GM19438 (cell line): ENCODE data around the gene UBE2L3.
"Not testable (repeated sequence)": the region's sequence is repeated elsewhere in the genome, so short reads cannot be mapped to it uniquely, and the experiment has no call there.

Source experiments
- ATAC-seq: cut with Tn5 transposase; IDR thresholded peaks from one replicate; pipeline ENCODE4 v1.9.1; 2021; ENCODE audit warnings: low read depth; ENCODE audit not compliant: unreplicated experiment

Gene UBE2L3

DNA sequence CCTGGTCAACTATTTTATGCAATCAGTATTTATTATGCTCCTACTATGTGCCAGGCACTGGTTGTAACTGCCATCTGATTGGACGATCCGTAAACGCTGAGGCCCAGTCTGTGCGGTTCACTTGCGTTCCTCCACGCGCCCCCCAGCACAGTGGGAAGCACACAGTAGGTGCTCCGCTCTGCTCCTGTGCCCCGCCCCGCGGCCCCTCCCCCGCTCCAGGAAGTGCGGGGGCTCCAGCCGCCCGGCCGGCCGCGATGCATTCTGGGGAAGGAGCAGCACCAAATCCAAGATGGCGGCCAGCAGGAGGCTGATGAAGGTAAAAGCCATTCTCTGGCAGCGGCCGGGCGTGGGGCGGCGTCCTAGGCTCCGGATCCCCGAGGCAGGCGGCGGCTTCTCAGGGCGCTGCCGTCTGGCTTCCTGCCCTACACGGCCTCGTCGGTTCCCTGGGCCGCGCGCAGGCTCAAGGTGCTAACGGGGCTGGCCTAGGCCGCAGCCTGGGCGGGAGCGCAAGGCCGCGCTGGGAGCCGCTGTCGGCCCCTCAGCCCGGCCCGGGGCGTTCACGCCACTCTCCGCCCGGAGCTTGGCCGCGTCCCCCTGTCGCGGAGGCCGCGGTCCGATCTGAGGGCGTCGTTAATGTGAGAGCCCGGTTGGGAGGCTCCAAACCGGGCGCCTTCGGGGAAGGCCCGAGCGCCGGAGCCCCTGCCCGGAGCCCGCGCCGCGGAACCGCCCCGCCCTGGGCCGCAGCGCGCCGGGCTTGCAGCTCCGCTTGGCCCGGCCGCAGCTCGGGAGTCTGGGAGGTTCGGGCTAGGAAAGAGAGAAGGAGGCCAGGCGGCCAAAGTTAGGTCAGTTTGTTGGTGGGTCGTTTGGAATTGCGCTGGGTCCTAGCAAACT is at the start of gene UBE2L3:
UBE2L3 (plus strand) TSS at position 259 of the 891 bp plus-strand sequence; CDS start at position 290, 31 bp downstream.
- peak; percentile 51 for ATAC-seq

DNA sequence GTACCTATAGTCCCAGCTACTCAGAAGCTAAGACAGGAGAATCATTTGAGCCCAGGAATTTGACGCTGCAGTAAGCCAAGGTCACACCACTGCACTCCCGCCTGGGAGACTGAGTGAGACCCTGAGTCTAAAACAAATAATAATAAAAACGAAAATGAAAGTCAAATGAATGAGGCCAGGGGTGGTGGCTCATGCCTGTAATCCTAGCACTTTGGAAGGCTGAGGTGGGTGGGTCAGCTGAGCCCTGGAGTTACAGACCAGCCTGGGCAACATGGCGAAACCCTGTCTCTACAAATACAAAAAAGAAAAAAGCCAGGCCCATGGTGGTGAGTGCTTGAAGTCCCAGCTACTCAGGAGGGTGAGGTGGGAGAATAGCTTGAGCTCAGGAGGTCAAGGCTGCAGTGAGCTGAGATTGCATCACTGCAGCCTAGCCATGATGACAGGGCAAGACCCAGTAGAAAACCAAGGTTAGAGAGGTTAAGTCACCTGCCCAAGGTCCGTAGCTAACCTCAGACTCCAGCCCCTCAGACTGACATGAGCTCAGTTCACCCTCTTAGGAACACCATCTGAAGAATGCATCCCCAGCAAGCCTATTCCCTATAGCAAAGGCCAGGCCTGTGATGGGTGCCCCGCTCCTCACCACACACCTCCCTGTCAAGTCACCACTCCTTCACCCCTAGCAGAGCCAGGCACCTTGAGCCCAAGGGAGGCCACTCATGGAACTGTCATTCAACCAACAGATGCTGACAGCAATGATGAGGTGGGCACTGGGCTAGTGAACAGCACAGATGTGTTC is 40.6 kb upstream of the UBE2L3 start:
- not testable (repeated sequence) for ATAC-seq

DNA sequence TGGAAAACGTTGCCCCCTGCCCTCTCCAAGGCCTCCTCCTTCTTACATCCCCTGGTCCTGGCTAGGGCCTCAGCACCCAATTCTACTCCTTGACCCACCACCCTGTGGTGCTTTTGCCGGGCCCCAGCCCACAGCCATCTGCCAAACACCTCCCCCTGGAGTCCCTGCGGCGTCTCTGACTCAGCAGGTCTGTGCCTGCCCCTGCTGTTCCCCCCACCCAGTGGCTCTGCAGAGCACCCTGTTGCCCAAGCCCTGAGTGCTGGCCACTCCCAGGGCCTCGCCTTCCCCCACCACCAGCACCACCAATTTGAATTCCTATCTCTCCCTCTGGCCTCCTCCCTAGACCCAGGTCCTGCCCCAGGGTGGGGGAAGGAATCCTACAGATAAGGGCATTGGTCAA is 36.0 kb upstream of the UBE2L3 start:
- ATAC-seq = not testable (repeated sequence)

DNA sequence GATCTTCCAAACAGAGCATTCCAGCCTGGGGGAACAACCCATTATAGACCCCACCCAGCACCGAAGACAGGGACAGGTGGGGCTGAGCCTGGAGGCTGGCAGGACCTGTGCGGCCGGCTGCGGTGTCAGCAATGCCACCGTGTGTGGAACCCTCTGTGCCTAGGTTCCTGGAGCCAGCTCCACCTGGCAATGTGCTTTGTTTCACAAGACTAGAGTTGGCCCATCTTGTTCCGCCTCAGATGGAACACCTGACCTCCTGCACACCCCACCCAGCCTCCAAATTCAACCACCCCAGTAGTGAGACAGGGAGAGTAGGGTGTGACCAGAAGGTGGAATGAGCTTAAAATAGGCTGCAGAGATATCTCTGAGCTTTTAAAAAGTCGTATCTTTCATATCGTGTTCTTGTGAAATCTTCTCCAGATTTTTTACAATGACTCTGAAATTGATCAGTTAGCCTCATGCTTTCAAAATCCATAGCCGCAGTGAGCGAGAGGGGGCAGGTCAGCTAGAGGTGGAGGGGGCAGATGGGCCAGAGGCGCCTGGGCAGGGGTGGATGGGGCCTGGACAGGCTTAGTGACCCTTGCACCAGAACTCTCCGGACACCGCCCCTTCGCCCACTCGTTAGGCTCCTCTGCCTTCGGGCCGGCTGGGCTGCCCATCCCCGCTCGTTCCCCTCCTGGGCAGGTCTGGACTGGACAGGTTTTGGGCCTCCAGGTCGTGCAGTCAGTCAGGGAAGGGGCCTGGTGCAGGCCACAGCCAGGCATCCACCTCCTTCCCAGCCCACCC is 34.5 kb upstream of the UBE2L3 start:
- ATAC-seq = not testable (repeated sequence)

DNA sequence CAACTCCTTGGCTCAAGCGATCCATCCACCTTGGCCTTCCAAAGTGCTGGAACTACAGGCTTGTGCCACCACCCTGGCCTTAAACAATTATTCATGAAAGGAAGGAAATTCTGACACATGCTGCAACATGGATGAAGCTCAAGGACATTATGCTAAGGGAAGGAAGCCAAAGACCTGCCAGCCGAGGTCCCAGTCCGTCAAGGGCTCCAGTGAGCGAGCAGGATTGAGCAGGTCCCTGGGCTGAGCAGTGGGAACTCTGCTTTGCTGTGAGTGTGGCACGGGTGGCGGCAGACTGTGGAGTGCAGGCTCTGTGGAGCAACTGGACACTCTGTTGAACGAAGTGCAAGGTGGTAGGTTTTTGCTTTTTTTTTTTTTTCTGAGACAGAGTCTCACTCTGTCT is 27.7 kb upstream of the UBE2L3 start:
- ATAC-seq = not testable (repeated sequence)

DNA sequence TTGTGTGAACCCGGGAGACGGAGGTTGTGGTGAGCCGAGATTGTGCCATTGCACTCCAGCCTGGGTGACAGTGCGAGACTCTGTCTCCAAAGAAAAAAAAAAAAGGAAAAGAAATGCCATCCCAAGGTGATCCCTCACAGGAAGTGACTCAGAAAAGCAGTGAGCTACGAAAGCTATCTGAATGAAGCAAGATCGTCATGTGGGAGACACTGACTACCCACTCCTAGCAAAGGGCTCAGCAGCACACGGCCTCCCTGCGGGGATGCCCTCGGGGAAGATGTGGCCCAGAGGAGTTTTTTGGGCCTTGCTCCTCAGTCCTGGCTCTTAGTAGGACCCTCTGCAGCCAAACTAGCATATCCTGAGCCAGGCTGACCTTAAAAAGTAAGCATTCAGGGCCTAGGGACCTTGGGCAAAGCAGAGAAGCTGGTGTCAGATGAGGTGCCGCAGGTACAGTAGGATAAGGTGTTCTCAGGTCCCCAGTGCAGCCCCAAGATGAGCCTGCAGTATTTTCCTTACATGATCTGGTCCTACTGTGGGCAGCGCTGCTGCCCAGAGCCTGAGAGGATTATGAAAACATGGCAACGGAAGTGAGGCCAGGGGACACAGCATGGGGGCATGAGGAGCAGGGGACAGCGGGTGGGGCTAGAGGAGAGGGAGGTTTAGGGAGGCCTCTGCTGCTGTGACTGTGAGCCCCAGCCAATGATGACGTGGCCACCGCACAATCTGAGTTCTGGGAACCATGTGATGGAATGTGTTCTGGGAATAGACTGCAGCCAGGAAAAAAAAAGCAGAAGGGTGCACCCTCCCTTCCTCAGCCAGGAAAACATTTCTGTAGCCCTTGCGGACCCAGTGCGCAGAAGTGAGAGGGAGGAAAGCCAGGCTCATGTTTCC is 22.8 kb upstream of the UBE2L3 start:
- ATAC-seq = not testable (repeated sequence)

DNA sequence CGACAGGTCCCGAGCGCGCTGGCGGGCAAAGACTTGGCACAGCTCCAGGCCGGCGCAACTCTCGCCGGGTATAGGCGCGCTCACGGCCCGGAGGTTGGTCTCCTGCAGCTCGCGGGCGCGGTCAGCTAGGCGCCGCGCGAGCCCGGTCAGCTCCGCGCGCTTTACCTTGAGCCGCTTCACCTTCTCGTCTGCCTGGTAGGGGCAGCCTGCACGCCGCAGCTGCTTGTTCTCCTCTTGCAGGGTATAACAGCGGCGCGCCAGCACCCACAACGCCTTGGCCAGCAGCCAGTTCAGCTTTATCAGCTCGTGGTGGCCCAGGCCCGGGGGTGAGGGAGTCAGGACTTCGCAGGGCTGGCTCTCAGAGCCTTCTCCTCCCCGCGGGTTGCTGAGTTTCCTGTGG is 18.0 kb upstream of the UBE2L3 start:
- ATAC-seq = peak; percentile 5

DNA sequence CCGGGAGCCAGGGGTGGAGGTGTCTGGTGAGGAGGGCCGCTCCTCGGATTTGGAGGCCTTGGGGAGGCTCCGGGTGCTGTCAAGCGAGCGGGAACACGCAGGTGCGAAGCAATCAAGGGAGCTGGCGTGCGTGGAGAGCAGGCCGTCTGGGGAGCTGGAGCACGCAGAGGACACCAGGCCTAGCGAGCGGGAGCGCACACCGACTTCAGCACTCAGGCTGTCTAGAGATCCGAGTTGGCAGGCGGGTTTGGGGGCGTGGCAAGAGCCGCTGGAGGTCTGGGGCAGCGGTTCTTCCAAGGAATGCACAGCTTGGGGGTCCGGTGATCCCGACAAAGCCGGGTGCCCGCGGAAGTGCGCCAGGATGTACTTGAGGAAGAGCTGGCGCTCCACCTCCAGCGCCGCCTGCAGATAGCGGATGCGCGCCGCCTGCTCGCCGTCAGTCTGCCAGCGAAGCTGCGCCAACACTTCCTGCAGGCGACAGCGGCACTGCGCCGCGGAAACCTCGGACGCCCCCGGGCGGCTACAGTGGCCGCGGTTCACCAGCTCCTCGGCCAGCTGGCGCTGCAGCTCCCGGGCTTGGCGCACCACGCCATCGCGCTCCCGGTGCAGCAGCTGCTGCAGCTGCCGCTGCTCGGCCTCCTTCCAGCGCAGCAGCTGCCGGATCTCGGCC is 17.4 kb upstream of the UBE2L3 start:
- ATAC-seq = peak; percentile 55

DNA sequence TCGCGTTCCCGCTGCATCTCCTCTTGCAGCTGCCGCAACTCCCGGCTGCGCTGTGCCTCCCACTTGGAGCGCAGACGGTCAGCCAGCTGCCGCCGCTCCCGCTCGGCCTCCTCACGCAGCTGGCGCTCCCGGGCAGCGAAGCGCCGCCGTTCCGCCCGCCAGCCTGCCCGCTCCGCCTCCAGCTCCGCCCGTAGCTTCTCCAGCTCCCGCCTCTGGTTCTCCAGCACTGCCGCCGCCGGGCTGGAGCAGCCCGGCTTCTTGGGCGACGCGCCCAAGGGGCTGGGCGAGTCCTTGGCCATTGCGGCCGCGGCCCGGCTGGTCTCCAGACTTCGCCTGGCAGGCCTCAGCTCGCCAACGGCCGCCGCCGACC is 16.9 kb upstream of the UBE2L3 start:
- ATAC-seq = peak; percentile 42

DNA sequence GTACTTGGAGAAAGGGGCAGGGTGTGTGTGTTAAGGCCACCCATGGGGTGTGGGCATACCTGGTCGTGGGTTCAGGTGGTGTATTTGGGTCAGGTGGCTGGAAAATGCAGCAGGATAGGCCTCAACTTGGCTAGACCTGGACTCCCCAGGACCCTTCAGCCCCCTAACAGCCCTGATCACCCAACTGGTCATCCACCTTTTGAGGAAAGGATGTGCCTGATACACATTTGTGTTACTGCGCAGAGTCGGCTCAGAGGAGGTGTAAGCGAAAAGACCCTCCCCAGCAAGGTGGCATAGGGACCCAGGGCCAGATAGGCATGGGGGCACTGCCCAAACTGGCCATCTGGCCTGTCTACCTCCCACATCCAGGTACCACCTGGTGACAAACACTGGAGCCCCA is 16.2 kb upstream of the UBE2L3 start, which contains the start of gene RIMBP3C:
RIMBP3C (minus strand) TSS at position 101 of the 400 bp plus-strand sequence. CDS start 485 bp downstream, outside the sequence.
- ATAC-seq = not testable (repeated sequence)

DNA sequence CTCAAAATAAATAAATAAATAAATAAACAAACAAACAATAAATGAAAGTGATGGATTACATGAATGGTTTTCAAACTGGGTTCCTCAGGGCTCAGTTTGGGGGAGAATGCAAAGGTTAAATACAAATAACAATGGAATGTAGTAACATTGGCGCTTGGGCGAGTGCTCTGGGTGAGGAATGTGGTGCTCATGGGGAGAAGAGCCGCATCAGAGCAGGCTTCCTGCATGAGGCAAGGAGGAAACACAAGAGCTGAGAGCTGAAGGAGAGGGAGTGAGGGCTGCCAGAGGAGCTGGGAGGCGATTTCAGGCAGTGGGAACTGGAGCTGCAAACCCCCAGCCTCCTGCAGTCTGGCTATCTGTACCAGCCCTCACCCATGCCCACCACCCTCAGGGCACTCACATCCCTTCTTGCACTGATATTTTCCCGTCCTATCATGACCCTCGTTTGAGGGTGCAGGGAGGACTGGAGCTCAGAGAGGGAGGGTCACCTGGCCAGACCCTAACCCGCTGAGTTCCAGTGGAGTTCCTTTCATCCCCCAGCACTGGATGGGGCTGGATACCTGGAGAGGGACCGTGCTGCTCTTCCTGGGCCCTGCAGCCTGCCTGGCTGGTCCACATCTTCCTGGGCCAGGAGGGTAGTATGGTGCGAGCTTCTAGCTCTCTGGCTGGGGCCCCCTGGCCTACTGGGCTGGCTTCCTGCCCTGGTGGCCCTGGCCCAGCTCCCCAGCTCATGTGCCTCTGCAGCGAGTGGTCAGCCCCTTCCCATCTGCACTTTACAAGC is 8.0 kb upstream of the UBE2L3 start:
- not testable (repeated sequence) for ATAC-seq

DNA sequence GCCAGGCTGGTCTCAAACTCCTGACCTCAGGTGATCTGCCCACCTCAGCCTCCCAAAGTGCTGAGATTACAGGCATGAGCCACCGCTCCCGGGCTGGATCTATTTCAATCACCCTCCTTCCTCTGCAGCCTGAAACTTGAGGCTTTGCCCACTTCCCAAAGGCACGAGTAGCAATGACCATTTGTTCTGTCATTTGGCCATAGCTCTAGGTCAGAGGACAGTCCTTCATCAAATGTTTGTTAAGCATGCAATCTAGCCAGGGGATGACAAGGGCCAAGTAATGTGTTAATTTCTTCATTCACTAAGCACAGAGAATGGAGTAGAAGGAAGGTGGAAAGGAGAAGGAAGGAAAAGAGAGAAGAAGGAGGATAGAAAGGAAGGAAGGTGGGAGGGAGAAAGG is 6.9 kb upstream of the UBE2L3 start:
- not testable (repeated sequence) for ATAC-seq

DNA sequence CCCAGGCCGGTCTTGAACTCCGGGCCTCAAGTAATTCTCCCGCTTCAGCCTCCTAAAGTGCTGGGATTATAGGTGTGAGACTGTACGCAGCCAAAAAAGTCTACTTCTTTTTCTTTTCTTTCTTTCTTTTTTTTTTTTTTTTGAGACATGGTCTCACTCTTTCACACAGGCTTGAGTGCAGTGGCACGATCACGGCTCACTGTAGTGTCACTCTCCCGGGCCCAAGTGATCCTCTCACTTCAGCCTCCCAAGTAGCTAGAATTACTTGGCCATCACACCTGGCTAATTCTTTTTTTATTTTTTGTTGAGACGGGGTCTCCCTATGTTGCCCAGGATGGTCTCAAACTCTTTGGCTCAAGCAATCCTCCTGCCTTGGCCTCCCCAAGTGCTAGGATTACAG is 3.6 kb upstream of the UBE2L3 start:
- no peak for ATAC-seq

DNA sequence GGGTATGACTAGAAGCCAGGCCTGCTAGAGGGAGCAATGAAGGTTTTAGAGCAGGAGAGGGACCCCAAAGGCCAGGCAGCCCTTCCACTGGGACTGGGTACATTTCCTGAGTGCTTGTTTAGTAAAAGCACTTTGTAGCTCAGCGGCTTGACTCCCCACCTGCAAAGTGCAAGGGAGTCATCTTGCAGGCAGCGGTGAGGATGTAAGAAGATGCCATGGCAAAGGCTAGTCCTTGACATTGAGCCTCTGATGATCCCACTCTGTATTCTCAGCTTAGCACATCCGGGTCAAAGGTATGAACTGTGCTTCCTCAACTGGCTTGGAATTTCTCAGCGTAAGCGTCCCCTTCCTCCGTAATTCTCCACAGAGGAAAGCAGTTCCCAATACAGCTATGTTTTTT is 3.1 kb upstream of the UBE2L3 start:
- ATAC-seq = no peak

DNA sequence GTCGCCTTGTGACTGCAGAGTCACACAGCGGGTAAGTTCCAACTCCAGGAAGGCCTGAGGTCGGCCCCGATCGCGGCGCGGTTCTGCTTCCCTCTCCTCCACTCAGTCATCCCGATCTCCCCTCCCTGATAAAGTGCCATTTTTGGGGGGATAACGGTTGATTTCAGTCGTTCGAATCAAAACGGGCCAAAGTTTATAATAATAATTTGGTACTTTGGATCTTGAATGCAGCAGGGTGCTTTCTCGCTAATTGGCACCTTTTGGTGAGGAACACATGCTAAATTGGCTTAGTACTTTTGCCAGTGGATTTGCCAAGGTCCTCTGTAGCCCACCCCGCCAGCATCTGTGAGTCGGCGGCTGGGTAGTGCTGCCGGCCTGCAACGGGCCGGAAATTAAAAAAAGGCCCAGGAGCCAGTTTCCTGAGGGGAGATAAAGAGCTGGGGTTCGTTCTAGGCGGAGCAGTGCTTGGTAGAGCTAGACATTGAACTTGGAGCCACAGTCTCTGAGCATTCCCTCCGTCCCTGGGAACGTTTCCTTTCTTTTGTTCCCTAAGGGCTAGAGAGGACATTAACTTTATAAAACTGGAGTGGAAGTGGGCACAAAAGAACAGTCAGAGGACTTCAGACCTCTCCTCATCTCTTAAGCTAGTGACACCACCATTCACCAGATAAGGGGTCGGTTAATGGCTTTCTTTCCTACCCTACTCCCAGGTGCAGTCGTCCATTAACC is 997 bp downstream of the UBE2L3 start:
- no peak for ATAC-seq

DNA sequence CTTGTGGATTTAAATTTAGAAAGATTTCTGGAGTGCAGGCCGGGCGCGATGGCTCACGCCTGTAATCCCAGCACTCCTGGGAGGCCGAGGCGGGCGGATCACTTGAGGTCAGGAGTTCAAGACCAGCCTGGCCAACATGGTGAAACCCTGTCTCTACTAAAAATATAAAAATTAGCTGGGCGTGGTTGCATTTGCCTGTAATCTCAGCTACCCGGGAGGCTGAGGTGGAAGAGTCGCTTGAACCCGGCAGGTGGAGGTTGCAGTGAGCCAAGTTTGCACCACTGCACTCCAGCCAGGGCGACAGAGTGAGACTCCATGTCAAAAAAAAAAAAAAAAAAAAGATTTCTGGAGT is 1.5 kb downstream of the UBE2L3 start:
- not testable (repeated sequence) for ATAC-seq

DNA sequence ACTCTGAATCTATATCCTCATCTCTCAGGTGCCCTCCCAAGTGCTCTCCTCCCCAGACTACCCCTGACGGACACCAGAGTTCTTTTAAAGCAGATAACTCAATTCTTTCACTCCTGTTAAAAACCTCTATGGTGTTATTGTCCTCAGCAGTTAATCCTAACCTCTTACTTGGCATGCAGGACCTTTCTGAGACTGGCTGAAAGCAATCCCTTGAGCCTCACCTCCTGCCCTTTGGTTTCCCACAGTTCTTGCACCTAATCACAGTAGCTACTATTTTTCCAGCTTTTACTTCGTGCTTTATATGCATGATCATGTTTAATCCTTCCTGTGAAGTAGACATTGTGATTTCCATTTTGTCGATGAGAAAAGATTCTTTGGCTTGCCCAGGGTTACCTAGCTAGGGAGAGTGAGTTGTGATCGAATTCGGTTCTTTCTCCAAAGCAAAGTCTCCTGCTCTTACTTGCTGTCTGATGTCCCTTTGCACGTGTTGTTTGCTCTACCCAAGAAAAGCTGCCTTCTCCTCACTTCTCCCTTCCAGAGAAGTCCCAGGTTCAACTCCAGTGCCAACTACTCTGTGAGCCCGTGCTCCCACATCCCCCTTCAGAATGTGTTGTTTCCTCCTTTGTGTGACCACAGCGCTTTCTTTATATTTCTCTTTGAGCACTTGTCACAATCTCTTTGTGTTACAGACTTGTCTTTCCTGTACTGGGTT is 2.1 kb downstream of the UBE2L3 start:
- no peak for ATAC-seq
